Measurements from ENCODE around the gene SLC10A7.

DNA sequence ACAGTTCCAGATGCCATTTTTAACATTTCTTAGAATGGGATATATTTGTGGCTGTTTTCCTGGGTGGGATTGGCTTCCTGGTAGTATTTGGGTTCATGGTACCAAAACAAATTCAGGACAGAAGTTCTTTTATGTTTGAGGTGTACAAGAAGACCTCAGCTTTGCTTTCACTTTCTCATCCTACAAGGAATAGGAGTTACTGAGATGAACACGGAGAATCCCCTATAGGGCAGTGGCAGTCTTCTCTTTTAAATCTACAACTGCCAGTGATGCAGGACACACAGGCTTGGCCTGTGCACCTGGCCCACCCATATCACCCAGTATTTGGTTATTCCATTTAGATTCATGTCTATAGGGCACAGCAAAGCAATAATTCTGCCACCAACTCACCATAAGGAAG is 35.2 kb downstream of the SLC10A7 start:
- TF ChIP-seq, protein P1, sequence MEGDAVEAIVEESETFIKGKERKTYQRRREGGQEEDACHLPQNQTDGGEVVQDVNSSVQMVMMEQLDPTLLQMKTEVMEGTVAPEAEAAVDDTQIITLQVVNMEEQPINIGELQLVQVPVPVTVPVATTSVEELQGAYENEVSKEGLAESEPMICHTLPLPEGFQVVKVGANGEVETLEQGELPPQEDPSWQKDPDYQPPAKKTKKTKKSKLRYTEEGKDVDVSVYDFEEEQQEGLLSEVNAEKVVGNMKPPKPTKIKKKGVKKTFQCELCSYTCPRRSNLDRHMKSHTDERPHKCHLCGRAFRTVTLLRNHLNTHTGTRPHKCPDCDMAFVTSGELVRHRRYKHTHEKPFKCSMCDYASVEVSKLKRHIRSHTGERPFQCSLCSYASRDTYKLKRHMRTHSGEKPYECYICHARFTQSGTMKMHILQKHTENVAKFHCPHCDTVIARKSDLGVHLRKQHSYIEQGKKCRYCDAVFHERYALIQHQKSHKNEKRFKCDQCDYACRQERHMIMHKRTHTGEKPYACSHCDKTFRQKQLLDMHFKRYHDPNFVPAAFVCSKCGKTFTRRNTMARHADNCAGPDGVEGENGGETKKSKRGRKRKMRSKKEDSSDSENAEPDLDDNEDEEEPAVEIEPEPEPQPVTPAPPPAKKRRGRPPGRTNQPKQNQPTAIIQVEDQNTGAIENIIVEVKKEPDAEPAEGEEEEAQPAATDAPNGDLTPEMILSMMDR (IDR thresholded peaks at IDR 0.05) = no peak
- TF ChIP-seq POLR2A (IDR thresholded peaks at IDR 0.05) = no peak
